AG04449 (cell line): ENCODE measurements around the gene CNTN5.
"Not testable (repeated sequence)": the region's sequence is repeated elsewhere in the genome, so short reads cannot be mapped to it uniquely, and the experiment has no call there.

ENCODE experiments used
- CTCF ChIA-PET: fragments of 350-600 bp; formaldehyde crosslinking; extraction: SDS; loops from one replicate; lab custom pipeline; 2021; ENCODE audit warnings: antibody characterized with exemption; lab: Yijun Ruan, JAX
- POLR2A ChIA-PET: fragments of 400-600, 350-600 bp; formaldehyde crosslinking; extraction: SDS; loops from one replicate; lab custom pipeline; 2020; ENCODE audit warnings: antibody characterized with exemption, inconsistent platforms; lab: Yijun Ruan, JAX
- DNase-seq: peaks from one replicate; pipeline ENCODE4 v3.0.0-alpha.2; 2010; ENCODE audit warnings: low read depth, low spot score
- H3K4me3 ChIP-seq: 2 replicates; pipeline ENCODE4 v1.5.1; 2011; ENCODE audit warnings: low read depth, mild to moderate bottlenecking, control low read depth, low read length
- TF ChIP-seq, protein P1 (sequence below): IDR thresholded peaks from one replicate; pipeline ENCODE4 v1.5.1; 2011; ENCODE audit warnings: mild to moderate bottlenecking, moderate library complexity, low read length, control low read depth, inconsistent platforms; ENCODE audit not compliant: insufficient read depth; ENCODE audit errors: missing control alignments

The CNTN5 gene

GRCh38 chr11:99281331-99281730 lies 260.6 kb downstream of the CNTN5 start:
- TF ChIP-seq, protein P1, sequence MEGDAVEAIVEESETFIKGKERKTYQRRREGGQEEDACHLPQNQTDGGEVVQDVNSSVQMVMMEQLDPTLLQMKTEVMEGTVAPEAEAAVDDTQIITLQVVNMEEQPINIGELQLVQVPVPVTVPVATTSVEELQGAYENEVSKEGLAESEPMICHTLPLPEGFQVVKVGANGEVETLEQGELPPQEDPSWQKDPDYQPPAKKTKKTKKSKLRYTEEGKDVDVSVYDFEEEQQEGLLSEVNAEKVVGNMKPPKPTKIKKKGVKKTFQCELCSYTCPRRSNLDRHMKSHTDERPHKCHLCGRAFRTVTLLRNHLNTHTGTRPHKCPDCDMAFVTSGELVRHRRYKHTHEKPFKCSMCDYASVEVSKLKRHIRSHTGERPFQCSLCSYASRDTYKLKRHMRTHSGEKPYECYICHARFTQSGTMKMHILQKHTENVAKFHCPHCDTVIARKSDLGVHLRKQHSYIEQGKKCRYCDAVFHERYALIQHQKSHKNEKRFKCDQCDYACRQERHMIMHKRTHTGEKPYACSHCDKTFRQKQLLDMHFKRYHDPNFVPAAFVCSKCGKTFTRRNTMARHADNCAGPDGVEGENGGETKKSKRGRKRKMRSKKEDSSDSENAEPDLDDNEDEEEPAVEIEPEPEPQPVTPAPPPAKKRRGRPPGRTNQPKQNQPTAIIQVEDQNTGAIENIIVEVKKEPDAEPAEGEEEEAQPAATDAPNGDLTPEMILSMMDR = no peak
- no peak for DNase-seq
- POLR2A ChIA-PET = no interaction called here
- CTCF ChIA-PET = no interaction called here
- H3K4me3 ChIP-seq = no peak overlapping the region

- DNase-seq, H3K4me3 ChIP-seq, POLR2A ChIA-PET, CTCF ChIA-PET: not testable (repeated sequence)
These were observed 277.2 kb downstream of the CNTN5 start for GRCh38 chr11:99297925-99298324.

- ChIA-PET CTCF (no interaction called here), POLR2A (no interaction called here)
- no peak for DNase-seq
- TF ChIP-seq, protein P1 = no peak
- no peak overlapping the region for H3K4me3 ChIP-seq
These were observed 286.9 kb downstream of the CNTN5 start for GRCh38 chr11:99307510-99308088.

DNA sequence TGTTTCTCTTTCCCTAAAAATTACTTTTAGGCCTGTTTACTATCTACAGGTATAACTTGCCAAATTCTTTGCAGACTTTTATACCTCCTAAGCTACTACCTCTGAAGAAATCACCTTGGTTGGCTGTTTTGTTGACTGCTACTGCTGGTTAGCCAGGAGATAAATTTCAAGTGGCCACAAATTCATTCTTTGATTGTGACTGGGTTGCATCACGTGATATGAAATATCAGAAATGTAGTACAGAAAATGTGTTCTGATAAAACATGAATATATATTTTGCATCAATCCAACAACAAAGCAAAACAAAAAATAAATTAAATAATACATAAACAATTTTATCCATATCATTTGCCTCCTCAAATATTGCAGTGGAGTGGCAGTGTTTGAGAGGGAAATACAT lies 291.1 kb downstream of the CNTN5 start:
- TF ChIP-seq, protein P1 = no peak
- CTCF ChIA-PET = no interaction called here
- no peak for DNase-seq
- no peak overlapping the region for H3K4me3 ChIP-seq
- POLR2A ChIA-PET = no interaction called here

GRCh38 chr11:99316776-99317520 lies 296.2 kb downstream of the CNTN5 start:
- CTCF ChIA-PET = no interaction called here
- H3K4me3 ChIP-seq = no peak overlapping the region
- DNase-seq = no peak
- TF ChIP-seq, protein P1 = no peak
- POLR2A ChIA-PET = no interaction called here

- no peak overlapping the region for H3K4me3 ChIP-seq
- TF ChIP-seq, protein P1 = no peak
- DNase-seq = no peak
- ChIA-PET POLR2A (no interaction called here), CTCF (no interaction called here)
These were observed 300.1 kb downstream of the CNTN5 start for GRCh38 chr11:99320769-99321290.
